WERI-Rb-1 (cell line): Measurements from ENCODE around the gene MRGPRD.

ENCODE experiments used
- DNase-seq: peaks from one replicate; pipeline ENCODE4 v3.0.0-alpha.2; 2020
- H3K27ac ChIP-seq: fragments of 250-450 bp; sonication (Bioruptor Pico); 2 replicates; pipeline ENCODE4 v1.5.1; 2020; ENCODE audit warnings: mild to moderate bottlenecking, moderate library complexity
- H3K27me3 ChIP-seq: fragments of 250-450 bp; sonication (Bioruptor Pico); 2 replicates; pipeline ENCODE4 v1.5.1; 2021; ENCODE audit warnings: mild to moderate bottlenecking, low read depth, moderate library complexity; ENCODE audit not compliant: insufficient read depth, severe bottlenecking
- H3K36me3 ChIP-seq: fragments of 250-450 bp; sonication (Bioruptor Pico); 2 replicates; pipeline ENCODE4 v1.5.1; 2020; ENCODE audit warnings: mild to moderate bottlenecking, moderate library complexity
- H3K4me3 ChIP-seq: 2 replicates; pipeline ENCODE4 v1.5.1; 2011; ENCODE audit warnings: low read depth, mild to moderate bottlenecking, control low read depth, low read length
- H3K9me3 ChIP-seq: fragments of 250-450 bp; sonication (Bioruptor Pico); 2 replicates; pipeline ENCODE4 v1.5.1; 2021; ENCODE audit warnings: mild to moderate bottlenecking, moderate library complexity; ENCODE audit not compliant: severe bottlenecking
- CTCF ChIP-seq: IDR thresholded peaks from 2 replicates; pipeline ENCODE4 v1.5.1; 2011; ENCODE audit warnings: low read depth, mild to moderate bottlenecking, control low read depth, inconsistent platforms, low read length

The MRGPRD gene

DNA sequence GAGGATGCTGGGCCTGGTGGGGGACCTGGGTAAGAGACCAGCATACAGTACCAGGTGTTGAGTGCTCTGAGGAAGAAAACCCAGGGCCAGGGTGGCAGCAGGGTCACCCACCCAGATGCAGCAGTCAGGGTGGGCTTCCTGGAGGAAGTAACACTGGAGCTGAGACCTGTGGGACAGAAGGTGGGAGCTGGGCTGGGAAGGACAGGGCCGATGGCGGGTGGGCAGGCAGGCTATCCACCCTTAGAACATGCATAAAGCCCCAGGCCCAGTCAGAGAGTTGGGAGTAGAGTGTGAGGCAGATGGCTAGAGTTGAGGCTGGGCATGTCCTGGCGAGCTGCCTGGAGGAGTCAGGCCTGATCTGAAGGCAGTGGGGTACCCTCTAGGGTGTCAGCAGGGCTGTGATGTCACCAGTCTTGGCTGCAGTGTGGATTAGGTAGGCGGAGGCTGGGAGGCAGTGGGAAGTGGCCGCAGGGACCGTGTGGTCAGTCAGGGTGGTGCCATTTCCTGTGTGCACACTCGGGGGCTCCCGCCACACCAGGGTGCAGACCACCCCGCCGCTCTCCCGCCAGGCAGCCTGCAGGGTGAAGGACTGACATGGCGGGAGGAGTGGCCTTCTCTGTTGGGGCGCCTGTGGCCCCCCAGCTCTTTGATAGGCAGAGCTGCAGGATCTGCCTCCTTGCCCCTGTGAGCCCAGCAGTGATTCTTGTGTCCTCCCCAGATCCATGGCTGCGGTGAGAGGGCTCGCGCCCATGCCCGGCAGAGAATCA lies 41.8 kb downstream of the MRGPRD start:
- DNase-seq: no peak
- H3K27me3 ChIP-seq: no peaks in the 10 kb centered on the region
- TF ChIP-seq CTCF: no peak
- no peak overlapping the region for H3K4me3 ChIP-seq
- no peak overlapping the region for H3K27ac ChIP-seq
- H3K36me3 ChIP-seq: peaks cover 28% of the 10 kb centered on the region
- no peaks in the 10 kb centered on the region for H3K9me3 ChIP-seq

- no peaks in the 10 kb centered on the region for H3K9me3 ChIP-seq
- no peaks in the 10 kb centered on the region for H3K27me3 ChIP-seq
- no peak overlapping the region for H3K4me3 ChIP-seq
- H3K27ac ChIP-seq: no peak overlapping the region
- peaks cover 34% of the 10 kb centered on the region for H3K36me3 ChIP-seq
- TF ChIP-seq CTCF: no peak
- no peak for DNase-seq
These were observed 42.7 kb downstream of the MRGPRD start for GRCh38 chr11:68938088-68938487.

DNA sequence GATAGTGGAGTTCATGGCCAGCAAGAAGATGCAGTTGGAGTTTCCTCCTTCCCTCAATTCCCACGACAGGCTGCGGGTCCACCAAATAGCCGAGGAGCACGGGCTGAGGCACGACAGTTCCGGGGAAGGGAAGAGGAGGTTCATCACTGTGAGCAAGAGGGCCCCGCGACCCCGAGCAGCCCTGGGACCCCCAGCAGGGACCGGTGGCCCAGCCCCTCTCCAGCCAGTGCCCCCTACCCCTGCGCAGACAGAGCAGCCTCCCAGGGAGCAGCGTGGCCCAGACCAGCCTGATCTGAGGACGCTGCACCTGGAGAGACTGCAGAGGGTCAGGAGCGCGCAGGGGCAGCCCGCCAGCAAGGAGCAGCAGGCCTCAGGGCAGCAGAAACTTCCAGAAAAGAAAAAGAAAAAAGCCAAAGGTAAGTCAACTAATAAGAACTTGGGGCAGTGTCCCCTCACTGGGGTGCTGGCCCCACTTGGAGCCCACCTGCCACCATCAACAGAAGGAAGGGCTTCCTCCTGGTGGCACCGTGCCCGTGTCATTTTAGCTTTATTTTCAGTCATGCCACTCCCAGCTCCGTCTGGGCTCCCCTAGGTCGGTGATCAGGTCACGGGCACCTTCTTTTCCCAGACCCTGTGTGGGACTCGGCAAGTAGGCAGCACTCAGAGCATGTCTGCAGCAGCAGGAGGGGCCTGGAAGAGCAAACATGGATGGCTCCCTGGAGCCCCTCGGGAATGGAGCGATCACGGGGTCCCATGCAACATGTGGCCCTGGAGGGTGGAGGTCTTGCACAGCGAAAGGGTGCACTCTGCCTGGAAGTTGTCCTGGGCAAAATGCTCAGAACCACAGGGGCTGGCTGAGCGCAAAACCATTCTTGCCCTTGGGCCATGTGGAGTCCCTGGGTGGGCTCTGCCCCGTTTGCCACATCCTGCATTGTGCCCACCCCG lies 43.8 kb downstream of the MRGPRD start:
- no peaks in the 10 kb centered on the region for H3K9me3 ChIP-seq
- peaks cover 34% of the 10 kb centered on the region for H3K36me3 ChIP-seq
- no peak for TF ChIP-seq CTCF
- DNase-seq: no peak
- no peak overlapping the region for H3K4me3 ChIP-seq
- no peaks in the 10 kb centered on the region for H3K27me3 ChIP-seq
- no peak overlapping the region for H3K27ac ChIP-seq

DNA sequence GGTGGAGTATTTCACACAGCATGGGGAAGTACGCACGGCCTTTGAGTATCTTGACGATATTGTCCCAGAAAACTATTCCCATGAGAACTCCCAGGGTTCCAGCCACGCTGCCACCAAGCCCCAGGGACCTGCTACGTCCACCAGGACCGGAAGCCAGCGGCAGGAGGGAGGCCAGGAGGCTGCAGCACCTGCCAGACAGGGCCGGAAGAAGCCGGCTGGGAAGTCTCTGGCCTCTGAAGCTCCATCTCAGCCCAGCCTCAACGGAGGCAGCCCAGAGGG lies 44.5 kb downstream of the MRGPRD start:
- H3K9me3 ChIP-seq: no peaks in the 10 kb centered on the region
- no peak overlapping the region for H3K4me3 ChIP-seq
- no peaks in the 10 kb centered on the region for H3K27me3 ChIP-seq
- no peak for DNase-seq
- H3K27ac ChIP-seq: no peak overlapping the region
- TF ChIP-seq CTCF: no peak
- peaks cover 34% of the 10 kb centered on the region for H3K36me3 ChIP-seq

- DNase-seq: no peak
- no peak for TF ChIP-seq CTCF
- Histone ChIP-seq H3K36me3 (peaks cover 34% of the 10 kb centered on the region), H3K9me3 (no peaks in the 10 kb centered on the region), H3K27ac (no peak overlapping the region), H3K4me3 (no peak overlapping the region), H3K27me3 (no peaks in the 10 kb centered on the region)
These were observed 45.0 kb downstream of the MRGPRD start for GRCh38 chr11:68935516-68936357.
